Ishikawa (cell line): ENCODE results near the gene HOXD8.

Experiments used
- CEBPB ChIP-seq: IDR thresholded peaks from 2 replicates; pipeline ENCODE4 v1.6.1; 2012
- CREB1 ChIP-seq: IDR thresholded peaks from 2 replicates; pipeline ENCODE4 v1.6.1; 2012; ENCODE audit warnings: low read depth
- EGR1 ChIP-seq: IDR thresholded peaks from 2 replicates; pipeline ENCODE4 v1.6.1; 2012
- EP300 ChIP-seq: IDR thresholded peaks from 2 replicates; pipeline ENCODE4 v1.6.1; 2012; ENCODE audit warnings: borderline replicate concordance
- FOXM1 ChIP-seq: IDR thresholded peaks from 2 replicates; pipeline ENCODE4 v1.6.1; 2012; ENCODE audit warnings: low read depth, borderline replicate concordance
- NFIC ChIP-seq: IDR thresholded peaks from 2 replicates; pipeline ENCODE4 v1.6.1; 2012
- RAD21 ChIP-seq: IDR thresholded peaks from 2 replicates; pipeline ENCODE4 v1.6.1; 2012; ENCODE audit warnings: low read depth
- TAF1 ChIP-seq: IDR thresholded peaks from 2 replicates; pipeline ENCODE4 v1.6.1; 2012; ENCODE audit warnings: low read depth, mild to moderate bottlenecking
- TCF12 ChIP-seq: IDR thresholded peaks from 2 replicates; pipeline ENCODE4 v1.6.1; 2012; ENCODE audit warnings: low read depth
- TEAD4 ChIP-seq: IDR thresholded peaks from 2 replicates; pipeline ENCODE4 v1.6.1; 2012
- YY1 ChIP-seq: IDR thresholded peaks from 2 replicates; pipeline ENCODE4 v1.6.1; 2012; ENCODE audit warnings: low read depth
- ZBTB7A ChIP-seq: IDR thresholded peaks from 2 replicates; pipeline ENCODE4 v1.6.1; 2012; ENCODE audit warnings: low read depth
- TF ChIP-seq, protein P1 (sequence below): IDR thresholded peaks from 2 replicates; pipeline ENCODE4 v1.6.1; 2012; ENCODE audit warnings: low read depth, mild to moderate bottlenecking
- TF ChIP-seq, protein P2 (sequence below): IDR thresholded peaks from 2 replicates; pipeline ENCODE4 v1.6.1; 2012
- TF ChIP-seq, protein P3 (sequence below): IDR thresholded peaks from 2 replicates; pipeline ENCODE4 v1.6.1; 2012

The HOXD8 gene

DNA sequence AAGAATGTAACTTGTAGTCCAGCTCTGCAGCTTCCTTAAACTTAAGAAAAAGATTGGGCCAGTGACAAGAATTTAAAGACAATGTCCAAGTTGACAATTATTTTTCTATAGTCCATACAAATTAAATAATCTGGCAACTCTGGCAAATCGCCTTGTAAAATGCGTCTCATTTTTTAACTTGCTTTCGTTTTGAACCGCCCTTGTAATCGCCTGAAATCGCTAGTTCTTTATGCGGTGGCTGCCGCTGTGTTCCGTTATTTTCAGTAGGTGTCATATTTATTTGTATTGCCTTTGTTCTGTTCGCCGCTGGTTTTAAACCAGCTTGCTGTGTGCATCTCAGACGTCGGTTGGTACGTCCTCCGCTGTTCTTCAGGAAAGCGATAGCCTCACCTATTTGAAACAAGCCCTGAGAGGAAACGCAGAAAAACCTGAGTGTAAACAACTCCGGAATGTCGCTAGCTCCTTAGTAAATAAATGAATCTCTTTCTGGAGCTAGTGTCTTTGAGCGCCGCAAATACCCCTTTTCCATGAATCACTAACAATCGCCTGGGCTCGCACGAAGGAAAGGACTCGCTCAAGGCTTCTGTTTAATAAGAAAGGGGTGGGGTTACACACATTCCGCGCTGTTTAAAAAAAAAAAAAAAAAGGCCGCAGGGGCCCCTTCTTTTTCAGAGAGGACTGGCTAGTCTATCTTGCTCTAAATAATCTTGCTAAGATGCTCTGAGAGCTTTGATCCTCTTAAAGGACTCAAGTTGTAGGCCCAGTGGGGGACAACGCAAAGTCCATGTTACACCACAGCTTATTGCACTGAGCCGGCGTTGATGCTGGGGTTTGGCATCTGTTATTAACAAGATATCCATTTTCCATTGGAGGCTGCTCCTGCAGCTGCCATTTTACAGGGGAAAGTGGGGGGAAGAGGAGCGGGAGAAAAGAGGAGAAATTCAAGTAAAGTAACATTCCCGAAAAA is 3.0 kb downstream of the HOXD8 start:
- TF ChIP-seq, protein P1, sequence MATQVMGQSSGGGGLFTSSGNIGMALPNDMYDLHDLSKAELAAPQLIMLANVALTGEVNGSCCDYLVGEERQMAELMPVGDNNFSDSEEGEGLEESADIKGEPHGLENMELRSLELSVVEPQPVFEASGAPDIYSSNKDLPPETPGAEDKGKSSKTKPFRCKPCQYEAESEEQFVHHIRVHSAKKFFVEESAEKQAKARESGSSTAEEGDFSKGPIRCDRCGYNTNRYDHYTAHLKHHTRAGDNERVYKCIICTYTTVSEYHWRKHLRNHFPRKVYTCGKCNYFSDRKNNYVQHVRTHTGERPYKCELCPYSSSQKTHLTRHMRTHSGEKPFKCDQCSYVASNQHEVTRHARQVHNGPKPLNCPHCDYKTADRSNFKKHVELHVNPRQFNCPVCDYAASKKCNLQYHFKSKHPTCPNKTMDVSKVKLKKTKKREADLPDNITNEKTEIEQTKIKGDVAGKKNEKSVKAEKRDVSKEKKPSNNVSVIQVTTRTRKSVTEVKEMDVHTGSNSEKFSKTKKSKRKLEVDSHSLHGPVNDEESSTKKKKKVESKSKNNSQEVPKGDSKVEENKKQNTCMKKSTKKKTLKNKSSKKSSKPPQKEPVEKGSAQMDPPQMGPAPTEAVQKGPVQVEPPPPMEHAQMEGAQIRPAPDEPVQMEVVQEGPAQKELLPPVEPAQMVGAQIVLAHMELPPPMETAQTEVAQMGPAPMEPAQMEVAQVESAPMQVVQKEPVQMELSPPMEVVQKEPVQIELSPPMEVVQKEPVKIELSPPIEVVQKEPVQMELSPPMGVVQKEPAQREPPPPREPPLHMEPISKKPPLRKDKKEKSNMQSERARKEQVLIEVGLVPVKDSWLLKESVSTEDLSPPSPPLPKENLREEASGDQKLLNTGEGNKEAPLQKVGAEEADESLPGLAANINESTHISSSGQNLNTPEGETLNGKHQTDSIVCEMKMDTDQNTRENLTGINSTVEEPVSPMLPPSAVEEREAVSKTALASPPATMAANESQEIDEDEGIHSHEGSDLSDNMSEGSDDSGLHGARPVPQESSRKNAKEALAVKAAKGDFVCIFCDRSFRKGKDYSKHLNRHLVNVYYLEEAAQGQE = no peak
- TF ChIP-seq, protein P2, sequence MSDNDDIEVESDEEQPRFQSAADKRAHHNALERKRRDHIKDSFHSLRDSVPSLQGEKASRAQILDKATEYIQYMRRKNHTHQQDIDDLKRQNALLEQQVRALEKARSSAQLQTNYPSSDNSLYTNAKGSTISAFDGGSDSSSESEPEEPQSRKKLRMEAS = no peak

DNA sequence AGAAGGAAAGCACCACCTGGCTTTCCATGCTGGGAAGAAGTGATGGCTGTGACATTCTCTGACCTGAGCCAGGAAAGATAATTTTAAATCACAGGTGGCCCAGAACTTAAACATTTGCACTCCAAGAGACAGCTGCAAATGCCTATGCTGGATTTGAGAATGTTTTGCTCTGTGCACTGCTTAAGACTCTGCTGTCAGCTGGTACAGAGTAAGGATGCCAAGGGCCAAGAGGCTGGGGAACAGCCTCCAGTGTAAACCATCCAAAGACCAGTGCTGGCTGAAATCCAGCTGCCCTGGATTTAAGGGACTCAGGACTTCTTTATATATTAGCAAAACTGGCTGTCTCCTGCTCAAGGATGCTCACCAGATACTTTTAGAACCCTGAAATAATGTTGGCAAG is 3.9 kb downstream of the HOXD8 start:
- TF ChIP-seq RAD21 = no peak
- TF ChIP-seq CEBPB = no peak
- TF ChIP-seq, protein P2 = no peak
- no peak for TF ChIP-seq ZBTB7A
- TF ChIP-seq TAF1 = no peak
- no peak for TF ChIP-seq EGR1
- TF ChIP-seq TCF12 = no peak
- TF ChIP-seq FOXM1 = no peak
- no peak for TF ChIP-seq YY1
- TF ChIP-seq, protein P3, sequence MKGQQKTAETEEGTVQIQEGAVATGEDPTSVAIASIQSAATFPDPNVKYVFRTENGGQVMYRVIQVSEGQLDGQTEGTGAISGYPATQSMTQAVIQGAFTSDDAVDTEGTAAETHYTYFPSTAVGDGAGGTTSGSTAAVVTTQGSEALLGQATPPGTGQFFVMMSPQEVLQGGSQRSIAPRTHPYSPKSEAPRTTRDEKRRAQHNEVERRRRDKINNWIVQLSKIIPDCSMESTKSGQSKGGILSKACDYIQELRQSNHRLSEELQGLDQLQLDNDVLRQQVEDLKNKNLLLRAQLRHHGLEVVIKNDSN = no peak
- no peak for TF ChIP-seq NFIC
- no peak for TF ChIP-seq TEAD4
- TF ChIP-seq CREB1 = no peak
- no peak for TF ChIP-seq EP300
- TF ChIP-seq, protein P1 = no peak

DNA sequence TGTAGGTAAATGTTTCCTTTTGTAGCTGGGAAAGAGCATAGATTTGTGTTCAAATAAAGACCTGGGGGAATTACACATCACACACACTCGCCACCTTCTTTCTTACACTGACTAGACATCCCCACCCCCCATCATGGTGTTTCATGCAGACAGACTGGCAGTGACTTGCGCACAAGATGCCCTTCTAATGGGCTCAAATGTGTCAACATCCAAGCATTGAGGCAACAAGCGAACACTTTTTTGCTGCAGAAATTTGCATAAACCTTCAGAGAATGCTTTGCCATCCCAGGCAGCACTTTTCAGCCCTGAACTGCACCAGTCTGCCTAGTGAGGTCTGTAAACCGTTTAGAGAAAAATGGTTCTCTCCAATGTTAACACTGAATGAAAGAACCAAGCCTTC is 4.5 kb downstream of the HOXD8 start:
- no peak for TF ChIP-seq EGR1
- TF ChIP-seq FOXM1 = no peak
- TF ChIP-seq CREB1 = no peak
- no peak for TF ChIP-seq TAF1
- no peak for TF ChIP-seq RAD21
- no peak for TF ChIP-seq EP300
- no peak for TF ChIP-seq TCF12
- TF ChIP-seq TEAD4 = no peak
- TF ChIP-seq CEBPB = no peak
- TF ChIP-seq NFIC = no peak
- TF ChIP-seq, protein P1 = no peak
- TF ChIP-seq, protein P2 = no peak
- no peak for TF ChIP-seq ZBTB7A

DNA sequence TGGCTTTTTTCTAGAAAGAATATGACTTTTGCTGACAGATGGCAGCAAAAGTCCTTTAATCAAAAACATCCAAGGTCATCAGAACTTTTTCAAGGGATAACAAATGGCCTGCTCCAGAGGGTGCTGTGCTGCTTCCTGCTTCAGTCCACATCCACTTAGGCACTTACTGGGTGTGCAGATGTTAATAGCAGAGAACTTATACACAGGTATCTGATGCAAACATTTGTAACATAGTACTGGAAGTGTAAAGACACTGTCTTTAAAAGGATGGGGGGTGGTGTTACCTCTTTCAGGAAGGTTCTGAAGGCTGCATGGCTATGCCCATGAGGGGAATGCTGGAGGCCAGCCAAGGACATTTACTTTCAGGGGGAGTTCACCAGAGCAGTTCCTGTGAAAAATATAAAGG is 5.5 kb downstream of the HOXD8 start:
- TF ChIP-seq EP300 (no peak), EGR1 (no peak), TEAD4 (no peak), TCF12 (no peak), RAD21 (no peak), FOXM1 (no peak), TAF1 (no peak), ZBTB7A (no peak)
- TF ChIP-seq, protein P1 = no peak
- TF ChIP-seq, protein P2 = no peak
